SU-DHL-6 (cell line): ENCODE measurements around the gene ZNF629.

Source experiments
- H2AFZ ChIP-seq: fragments of 200-600 bp; sonication (generic); 2 replicates; pipeline ENCODE4 v1.6.1; 2014; ENCODE audit warnings: low read depth, mild to moderate bottlenecking, moderate library complexity, mixed read lengths, antibody characterized with exemption, low read length; ENCODE audit not compliant: severe bottlenecking
- H3F3A ChIP-seq: fragments of 200-600 bp; shearing (Covaris generic); 2 replicates; pipeline ENCODE4 v1.6.0; 2016; ENCODE audit warnings: antibody characterized with exemption, mild to moderate bottlenecking; ENCODE audit not compliant: insufficient read depth
- H3K27ac ChIP-seq: fragments of 200-600 bp; sonication (generic); 2 replicates; pipeline ENCODE4 v1.5.1; 2016; ENCODE audit warnings: low read depth, mild to moderate bottlenecking, low read length, moderate library complexity, mixed read lengths
- H3K27me3 ChIP-seq: fragments of 200-600 bp; sonication (generic), shearing (Covaris generic); 2 replicates; pipeline ENCODE4 v1.6.0; 2014; ENCODE audit warnings: mild to moderate bottlenecking, low read length
- H3K36me3 ChIP-seq: fragments of 200-600 bp; sonication (generic); 2 replicates; pipeline ENCODE4 v1.6.1; 2014; ENCODE audit warnings: mild to moderate bottlenecking, low read length, mixed read lengths
- H3K4me2 ChIP-seq: fragments of 300-600, 200-600 bp; shearing (Covaris generic), sonication (generic); 2 replicates; pipeline ENCODE4 v1.6.0; 2014; ENCODE audit warnings: low read length, low read depth, mild to moderate bottlenecking; ENCODE audit not compliant: poor library complexity, severe bottlenecking
- H3K4me3 ChIP-seq: fragments of 200-600 bp; sonication (generic); 2 replicates; pipeline ENCODE4 v1.5.1; 2014; ENCODE audit warnings: antibody characterized with exemption, low read length, mild to moderate bottlenecking, mixed read lengths; ENCODE audit not compliant: insufficient read depth, poor library complexity, severe bottlenecking
- H3K79me2 ChIP-seq: fragments of 200-600 bp; sonication (generic); 2 replicates; pipeline ENCODE4 v1.6.1; 2014; ENCODE audit warnings: mild to moderate bottlenecking, low read length, moderate library complexity; ENCODE audit not compliant: insufficient read depth
- H3K9ac ChIP-seq: fragments of 200-600 bp; sonication (generic); 2 replicates; pipeline ENCODE4 v1.7.0; 2014; ENCODE audit warnings: mild to moderate bottlenecking, low read length
- H3K9me2 ChIP-seq: fragments of 200-600 bp; sonication (generic); replicated peaks from 2 replicates; pipeline ENCODE4 v1.6.1; 2014; ENCODE audit warnings: low read length; ENCODE audit not compliant: insufficient read depth
- H3K9me3 ChIP-seq: fragments of 200-600 bp; sonication (generic); 2 replicates; pipeline ENCODE4 v1.6.1; 2014; ENCODE audit warnings: low read length, mixed read lengths; ENCODE audit not compliant: insufficient read depth
- H4K20me1 ChIP-seq: fragments of 200-600 bp; sonication (generic); 2 replicates; pipeline ENCODE4 v1.6.1; 2014; ENCODE audit warnings: low read depth, mild to moderate bottlenecking, antibody characterized with exemption, low read length, moderate library complexity, mixed read lengths
- CTCF ChIP-seq: fragments of 200-600 bp; sonication (generic); IDR thresholded peaks from one replicate; pipeline ENCODE4 v1.5.1; 2017; ENCODE audit warnings: antibody characterized with exemption, mild to moderate bottlenecking, low read length, moderate library complexity; ENCODE audit not compliant: insufficient read depth, poor library complexity, severe bottlenecking
- EZH2phosphoT487 ChIP-seq: fragments of 200-600 bp; sonication (generic), shearing (Covaris generic); conservative IDR thresholded peaks from 2 replicates; pipeline ENCODE4 v1.6.1; 2018; ENCODE audit warnings: mild to moderate bottlenecking, antibody characterized with exemption, low read length, moderate library complexity, mixed read lengths

ZNF629 gene

GRCh38 chr16:30731411-30731810 is 55.6 kb downstream of the ZNF629 start:
- no peak overlapping the region for H3K27ac ChIP-seq
- no peak overlapping the region for H3K4me3 ChIP-seq
- no peaks in the 10 kb centered on the region for H3F3A ChIP-seq
- H3K36me3 ChIP-seq: peaks cover 18% of the 10 kb centered on the region; the same call in 1 of the 2 replicates
- H2AFZ ChIP-seq: no peak overlapping the region
- no peaks in the 10 kb centered on the region for H3K27me3 ChIP-seq
- peaks cover 5% of the 10 kb centered on the region; the same call in 1 of the 2 replicates for H3K79me2 ChIP-seq
- no peaks in the 10 kb centered on the region for H3K9me2 ChIP-seq
- H3K9ac ChIP-seq: no peak overlapping the region
- H3K4me2 ChIP-seq: no peak overlapping the region
- TF ChIP-seq EZH2phosphoT487 (no peak), CTCF (no peak)
- H3K9me3 ChIP-seq: no peaks in the 10 kb centered on the region
- H4K20me1 ChIP-seq: no peaks in the 10 kb centered on the region

GRCh38 chr16:30728899-30729672 is 57.9 kb downstream of the ZNF629 start:
- Histone ChIP-seq H3K79me2 (peaks cover 11% of the 10 kb centered on the region), H3F3A (no peaks in the 10 kb centered on the region), H3K4me3 (no peak overlapping the region), H3K27ac (no peak overlapping the region), H3K9me2 (no peaks in the 10 kb centered on the region), H3K4me2 (no peak overlapping the region), H3K36me3 (peaks cover 18% of the 10 kb centered on the region), H3K9ac (no peak overlapping the region), H3K9me3 (no peaks in the 10 kb centered on the region), H2AFZ (no peak overlapping the region), H4K20me1 (no peaks in the 10 kb centered on the region; the same call in 1 of the 2 replicates), H3K27me3 (no peaks in the 10 kb centered on the region)
- no peak for TF ChIP-seq EZH2phosphoT487
- TF ChIP-seq CTCF: no peak
